Endothelial cell (in vitro differentiated cells): ENCODE results near the gene FXYD4. TPM values are rescaled to one million over a fixed set of nuclear protein-coding genes. Genes with fewer than 3 reads are reported as not detected.

ENCODE experiments used
- DNase-seq: peaks from one replicate; pipeline ENCODE4 v3.0.0; 2021; ENCODE audit warnings: low spot score
- H3K27ac Mint-ChIP-seq: one replicate; pipeline ENCODE4 v1.8.0; 2021; ENCODE audit warnings: mixed read lengths, inconsistent platforms; ENCODE audit not compliant: unreplicated experiment
- H3K27me3 Mint-ChIP-seq: one replicate; pipeline ENCODE4 v1.8.0; 2021; ENCODE audit warnings: mild to moderate bottlenecking, moderate library complexity, mixed read lengths, inconsistent platforms; ENCODE audit not compliant: unreplicated experiment
- H3K36me3 Mint-ChIP-seq: one replicate; pipeline ENCODE4 v1.8.0; 2021; ENCODE audit warnings: mild to moderate bottlenecking, low read depth, mixed read lengths, inconsistent platforms; ENCODE audit not compliant: unreplicated experiment
- H3K4me1 Mint-ChIP-seq: one replicate; pipeline ENCODE4 v1.8.0; 2021; ENCODE audit warnings: mild to moderate bottlenecking, mixed read lengths, inconsistent platforms; ENCODE audit not compliant: unreplicated experiment
- H3K4me3 Mint-ChIP-seq: one replicate; pipeline ENCODE4 v1.8.0; 2021; ENCODE audit warnings: mild to moderate bottlenecking, mixed read lengths, inconsistent platforms; ENCODE audit not compliant: unreplicated experiment
- H3K9me3 Mint-ChIP-seq: one replicate; pipeline ENCODE4 v1.8.0; 2021; ENCODE audit warnings: mixed read lengths, inconsistent platforms; ENCODE audit not compliant: unreplicated experiment
- CTCF ChIP-seq: fragments of 200-600 bp; sonication (generic); IDR thresholded peaks from one replicate; pipeline ENCODE4 v1.5.0; 2021; ENCODE audit warnings: antibody characterized with exemption; ENCODE audit not compliant: unreplicated experiment
- total RNA-seq: library from RNA; stranded (reverse); fragmentation: NEBNext Ultra II Directional; extraction: Animal tissue kit (Norgen Biotek cat#: 25700); gene quantifications from one replicate; pipeline ENCODE4 v1.2.1, GENCODE V29; 2021; ENCODE audit not compliant: unreplicated experiment

FXYD4 gene
- total RNA-seq, 1 donor from 2014 or later: not detected

- H3K27me3 Mint-ChIP-seq: no peaks in the 10 kb centered on the region
- TF ChIP-seq CTCF: no peak
- no peaks in the 10 kb centered on the region for H3K9me3 Mint-ChIP-seq
- H3K36me3 Mint-ChIP-seq: no peaks in the 10 kb centered on the region
- no peak overlapping the region for H3K27ac Mint-ChIP-seq
- H3K4me1 Mint-ChIP-seq: no peaks in the 10 kb centered on the region
- no peak for DNase-seq
- H3K4me3 Mint-ChIP-seq: no peak overlapping the region
Observed at GRCh38 chr10:43355749-43356371, 15.6 kb upstream of the FXYD4 start.

- Mint-ChIP-seq H3K4me1 (peaks cover 4% of the 10 kb centered on the region), H3K4me3 (no peak overlapping the region), H3K27me3 (peaks cover 8% of the 10 kb centered on the region), H3K9me3 (no peaks in the 10 kb centered on the region), H3K36me3 (no peaks in the 10 kb centered on the region), H3K27ac (no peak overlapping the region)
- TF ChIP-seq CTCF: no peak
- DNase-seq: no peak
Observed at GRCh38 chr10:43360086-43360485, 11.3 kb upstream of the FXYD4 start.

GRCh38 chr10:43361547-43362190, 9.8 kb upstream of the FXYD4 start:
- Mint-ChIP-seq H3K4me1 (peaks cover 4% of the 10 kb centered on the region), H3K9me3 (no peaks in the 10 kb centered on the region), H3K27me3 (peaks cover 8% of the 10 kb centered on the region), H3K27ac (peak overlapping the region; percentile 52), H3K36me3 (no peaks in the 10 kb centered on the region), H3K4me3 (peak overlapping the region; percentile 86)
- no peak for TF ChIP-seq CTCF
- DNase-seq: no peak

- Mint-ChIP-seq H3K27ac (no peak overlapping the region), H3K4me3 (peak overlapping the region; percentile 86), H3K27me3 (peaks cover 8% of the 10 kb centered on the region), H3K9me3 (no peaks in the 10 kb centered on the region), H3K36me3 (no peaks in the 10 kb centered on the region), H3K4me1 (peaks cover 4% of the 10 kb centered on the region)
- DNase-seq: peak; percentile 70
- no peak for TF ChIP-seq CTCF
Observed at GRCh38 chr10:43362191-43362839, 9.1 kb upstream of the FXYD4 start.

GRCh38 chr10:43365001-43365400, 6.4 kb upstream of the FXYD4 start:
- no peak for TF ChIP-seq CTCF

More at GRCh38 chr10:43365001-43365400, 6.4 kb upstream of the FXYD4 start:
- Mint-ChIP-seq H3K9me3 (no peaks in the 10 kb centered on the region), H3K4me1 (peaks cover 4% of the 10 kb centered on the region), H3K27me3 (peaks cover 8% of the 10 kb centered on the region), H3K4me3 (no peak overlapping the region), H3K36me3 (no peaks in the 10 kb centered on the region), H3K27ac (no peak overlapping the region)
- DNase-seq: no peak
